ENCODE measurements around the gene CFB. TPM values are rescaled to one million over a fixed set of nuclear protein-coding genes. Genes with fewer than 3 reads are reported as not detected.

CFB gene
- total RNA-seq, result 33.7 and 56.8 TPM in 2 replicates

DNA sequence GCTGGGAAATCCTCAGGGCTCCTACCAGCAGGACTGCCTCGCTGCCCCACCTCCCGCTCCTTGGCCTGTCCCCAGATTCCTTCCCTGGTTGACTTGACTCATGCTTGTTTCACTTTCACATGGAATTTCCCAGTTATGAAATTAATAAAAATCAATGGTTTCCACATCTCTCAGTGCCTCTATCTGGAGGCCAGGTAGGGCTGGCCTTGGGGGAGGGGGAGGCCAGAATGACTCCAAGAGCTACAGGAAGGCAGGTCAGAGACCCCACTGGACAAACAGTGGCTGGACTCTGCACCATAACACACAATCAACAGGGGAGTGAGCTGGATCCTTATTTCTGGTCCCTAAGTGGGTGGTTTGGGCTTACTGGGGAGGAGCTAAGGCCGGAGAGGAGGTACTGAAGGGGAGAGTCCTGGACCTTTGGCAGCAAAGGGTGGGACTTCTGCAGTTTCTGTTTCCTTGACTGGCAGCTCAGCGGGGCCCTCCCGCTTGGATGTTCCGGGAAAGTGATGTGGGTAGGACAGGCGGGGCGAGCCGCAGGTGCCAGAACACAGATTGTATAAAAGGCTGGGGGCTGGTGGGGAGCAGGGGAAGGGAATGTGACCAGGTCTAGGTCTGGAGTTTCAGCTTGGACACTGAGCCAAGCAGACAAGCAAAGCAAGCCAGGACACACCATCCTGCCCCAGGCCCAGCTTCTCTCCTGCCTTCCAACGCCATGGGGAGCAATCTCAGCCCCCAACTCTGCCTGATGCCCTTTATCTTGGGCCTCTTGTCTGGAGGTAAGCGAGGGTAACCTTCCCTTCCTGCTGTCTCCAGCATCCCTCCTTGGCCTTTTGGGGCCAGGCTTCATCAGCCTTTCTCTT lies at the start of gene CFB:
Gene CFB (plus strand): TSS at position 589 of the 863 bp plus-strand sequence. CDS start 127 bp downstream, at position 716.

GRCh38 chr6:31897612-31898382 lies 48.1 kb upstream of the CFB start, which contains the start of gene EHMT2:
EHMT2 (minus strand) TSS chr6:31897698; CDS start chr6:31897677, 21 bp downstream.

GRCh38 chr6:31901953-31902643 lies 43.8 kb upstream of the CFB start, which contains the start of gene ZBTB12:
ZBTB12 (minus strand) TSS chr6:31902086; CDS start chr6:31901305, 781 bp downstream.

DNA sequence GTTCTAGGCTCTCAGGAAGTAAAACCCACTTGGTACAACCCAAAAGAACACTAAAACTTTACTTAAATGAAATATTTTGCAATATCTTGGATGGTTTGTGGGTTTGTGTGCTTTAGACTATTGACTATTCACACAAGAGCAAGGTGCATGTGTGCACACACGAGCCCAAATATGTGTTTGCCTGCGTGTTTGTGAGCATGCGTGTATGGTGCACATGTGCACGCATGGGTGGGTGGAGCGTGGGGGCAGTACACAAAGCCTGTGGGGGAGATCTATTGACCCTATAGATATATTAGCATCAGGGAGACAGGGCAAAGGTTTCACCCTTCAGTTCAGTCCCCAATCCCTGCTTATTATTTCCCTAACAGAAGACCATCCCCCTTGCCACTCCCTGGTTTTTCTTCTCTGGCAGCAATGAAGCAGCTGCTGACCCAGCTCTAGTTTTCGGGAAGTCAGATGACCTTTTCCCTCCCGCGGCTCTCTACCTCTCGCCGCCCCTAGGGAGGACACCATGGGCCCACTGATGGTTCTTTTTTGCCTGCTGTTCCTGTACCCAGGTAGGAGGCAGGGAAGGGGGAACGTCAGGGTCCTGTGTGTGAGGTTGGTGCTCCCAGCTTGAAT lies 18.5 kb upstream of the CFB start, which contains the start of gene C2:
Gene C2 (plus strand): TSS at position 476 of the 621 bp plus-strand sequence. CDS start 36 bp downstream, at position 512.

DNA sequence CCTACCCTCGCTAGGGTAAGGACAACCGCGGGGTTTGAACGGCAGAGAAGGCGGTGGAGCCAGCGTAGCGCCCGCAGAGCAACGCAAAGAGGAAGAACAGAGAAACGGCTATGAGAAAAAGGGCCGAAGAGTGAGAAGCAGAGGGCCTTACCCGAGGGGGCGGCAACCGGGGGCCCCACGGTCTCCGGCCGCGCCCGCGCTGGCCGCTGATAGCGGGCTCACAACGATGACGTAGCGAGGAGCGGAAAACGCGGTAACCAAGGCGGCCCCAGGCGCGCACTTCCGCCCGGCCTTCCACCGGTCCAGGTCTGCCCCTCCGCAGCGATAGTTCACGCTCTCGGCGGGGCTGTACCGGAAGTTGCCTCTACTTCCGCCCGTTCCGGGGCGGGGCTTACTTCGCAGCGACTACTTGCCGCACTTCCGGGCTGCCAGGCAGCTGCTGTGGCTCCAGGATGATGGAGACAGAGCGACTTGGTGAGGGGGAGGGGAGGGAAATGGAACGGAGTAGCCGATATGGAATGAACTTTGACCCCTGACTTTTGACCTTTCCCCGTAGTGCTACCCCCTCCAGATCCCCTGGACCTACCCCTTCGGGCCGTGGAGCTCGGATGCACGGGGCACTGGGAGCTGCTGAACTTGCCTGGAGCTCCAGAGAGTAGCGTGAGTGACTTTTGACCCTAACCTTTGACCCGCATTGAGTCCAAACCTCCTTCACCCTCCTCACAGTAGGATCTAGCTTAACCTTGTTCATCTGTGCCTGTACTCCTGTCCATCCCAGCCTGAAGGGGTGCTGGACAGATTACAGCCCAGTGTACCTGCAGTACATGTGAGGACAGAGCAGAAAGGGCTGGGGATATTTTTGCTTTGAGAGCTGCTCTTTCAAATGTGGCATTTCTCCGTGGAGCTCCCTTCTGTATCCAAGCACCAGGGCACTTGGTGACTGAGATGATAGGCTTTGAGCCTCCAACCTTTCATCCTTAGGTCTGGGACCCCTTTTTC lies 13.1 kb downstream of the CFB start, which contains the start of the genes NELFE and SKIC2:
Gene NELFE (minus strand): TSS at position 231 of the 999 bp plus-strand sequence. CDS start 525 bp downstream, outside the sequence.
Gene SKIC2 (plus strand): TSS at position 435 of the 999 bp plus-strand sequence. CDS start 18 bp downstream, at position 453.

GRCh38 chr6:31971993-31972708 lies 26.3 kb downstream of the CFB start, which contains the start of gene DXO:
DXO (minus strand) TSS chr6:31972138; CDS start chr6:31971675, 463 bp downstream.

DNA sequence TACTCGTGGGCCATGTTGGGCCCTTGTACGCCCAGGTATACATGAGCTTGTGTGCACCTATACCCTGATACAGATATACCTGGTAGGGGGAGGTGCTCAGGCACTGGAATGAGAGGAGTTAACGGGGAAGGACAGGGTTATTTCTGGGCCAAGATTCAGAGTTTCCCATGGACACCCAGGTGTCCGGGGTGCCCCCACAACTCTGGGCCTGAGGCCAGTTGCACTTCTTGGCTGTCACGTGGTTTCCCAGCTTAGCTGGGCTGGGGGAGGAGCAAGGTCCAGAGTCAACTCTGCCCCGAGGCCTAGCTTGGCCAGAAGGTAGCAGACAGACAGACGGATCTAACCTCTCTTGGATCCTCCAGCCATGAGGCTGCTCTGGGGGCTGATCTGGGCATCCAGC lies 35.8 kb downstream of the CFB start, which contains the start of gene C4A:
Gene C4A (plus strand): TSS at position 314 of the 400 bp plus-strand sequence. CDS start 51 bp downstream, at position 365.

Other genes starting within 250 kb of the CFB start
- gene ABHD16A, start 242.8 kb upstream of the CFB start, total RNA-seq, result 54.5 and 96.4 TPM in 2 replicates
- gene LY6G6F, start 239.2 kb upstream of the CFB start, total RNA-seq, result not detected in 2 replicates
- 0.47 TPM in 1 of 2 replicates, not detected in the other for gene LY6G6D, start 230.7 kb upstream of the CFB start, total RNA-seq
- gene LY6G6C, start 224.3 kb upstream of the CFB start, total RNA-seq, result not detected in 2 replicates
- gene MPIG6B, start 222.7 kb upstream of the CFB start, total RNA-seq, result not detected in 2 replicates
- gene DDAH2, start 216.8 kb upstream of the CFB start, total RNA-seq, result 152 and 207 TPM in 2 replicates
- gene CLIC1, start 209.6 kb upstream of the CFB start, total RNA-seq, result 521 and 664 TPM in 2 replicates
- 2.7 and 3.6 TPM in 2 replicates for gene MSH5, start 206.1 kb upstream of the CFB start, total RNA-seq
- gene SAPCD1, start 183.4 kb upstream of the CFB start, total RNA-seq, result 0.26 and 1.3 TPM in 2 replicates
- 0.79 and 0.86 TPM in 2 replicates for gene VWA7, start 168.8 kb upstream of the CFB start, total RNA-seq
- 28.1 and 36.1 TPM in 2 replicates for gene VARS1, start 150.3 kb upstream of the CFB start, total RNA-seq
- gene LSM2, start 139.1 kb upstream of the CFB start, total RNA-seq, result 17.8 and 19.1 TPM in 2 replicates
- gene HSPA1L, start 130.8 kb upstream of the CFB start, total RNA-seq, result 1.7 and 2.3 TPM in 2 replicates
- gene HSPA1A, start 130.6 kb upstream of the CFB start, total RNA-seq, result 92.2 and 182 TPM in 2 replicates
- gene HSPA1B, start 118.4 kb upstream of the CFB start, total RNA-seq, result 149 and 280 TPM in 2 replicates
- 73.7 and 87.3 TPM in 2 replicates for gene NEU1, start 83.3 kb upstream of the CFB start, total RNA-seq
- 0.52 TPM in 1 of 2 replicates, not detected in the other for gene SLC44A4, start 67.1 kb upstream of the CFB start, total RNA-seq
- 76.3 and 106 TPM in 2 replicates for gene EHMT2, start 48.4 kb upstream of the CFB start, total RNA-seq
- 9.6 and 14.6 TPM in 2 replicates for gene ZBTB12, start 44.0 kb upstream of the CFB start, total RNA-seq
- gene C2, start 18.4 kb upstream of the CFB start, total RNA-seq, result 0.86 and 2.0 TPM in 2 replicates
- 81.3 and 85.3 TPM in 2 replicates for gene NELFE, start 12.9 kb downstream of the CFB start, total RNA-seq
- 55.6 and 56.4 TPM in 2 replicates for gene SKIC2, start 13.1 kb downstream of the CFB start, total RNA-seq
- gene DXO, start 26.0 kb downstream of the CFB start, total RNA-seq, result 7.7 and 8.2 TPM in 2 replicates
- gene C4A, start 36.0 kb downstream of the CFB start, total RNA-seq, result 13.1 and 13.6 TPM in 2 replicates
- gene C4B, start 68.7 kb downstream of the CFB start, total RNA-seq, result 8.8 and 15.4 TPM in 2 replicates
- under 0.01 TPM in 1 of 2 replicates, not detected in the other for gene CYP21A2, start 92.3 kb downstream of the CFB start, total RNA-seq
- gene TNXB, start 163.2 kb downstream of the CFB start, total RNA-seq, result 10.6 and 39.2 TPM in 2 replicates
- gene ATF6B, start 182.2 kb downstream of the CFB start, total RNA-seq, result 10.2 and 12.0 TPM in 2 replicates
- 7.3 and 8.9 TPM in 2 replicates for gene FKBPL, start 184.2 kb downstream of the CFB start, total RNA-seq
- gene PRRT1, start 205.8 kb downstream of the CFB start, total RNA-seq, result 0.09 and 0.32 TPM in 2 replicates
- 18.6 and 39.7 TPM in 2 replicates for gene PPT2, start 208.0 kb downstream of the CFB start, total RNA-seq
- gene EGFL8, start 218.5 kb downstream of the CFB start, total RNA-seq, result 1.6 and 2.4 TPM in 2 replicates
- 21.9 and 22.2 TPM in 2 replicates for gene AGPAT1, start 230.0 kb downstream of the CFB start, total RNA-seq
- 14.4 and 15.6 TPM in 2 replicates for gene RNF5, start 232.3 kb downstream of the CFB start, total RNA-seq
- 0.16 and 0.17 TPM in 2 replicates for gene AGER, start 238.2 kb downstream of the CFB start, total RNA-seq
- 27.9 and 31.4 TPM in 2 replicates for gene PBX2, start 244.1 kb downstream of the CFB start, total RNA-seq
- gene GPSM3, start 246.5 kb downstream of the CFB start, total RNA-seq, result 0.17 and 0.95 TPM in 2 replicates

Measured in bronchial smooth muscle cell (primary cell).